ENCODE data around the gene PHLDA3.
"Not testable (repeated sequence)": the region's sequence is repeated elsewhere in the genome, so short reads cannot be mapped to it uniquely, and the experiment has no call there.

Gene PHLDA3

GRCh38 chr1:201503397-201504176 lies 34.6 kb upstream of the PHLDA3 start:
- no peak for DNase-seq

DNA sequence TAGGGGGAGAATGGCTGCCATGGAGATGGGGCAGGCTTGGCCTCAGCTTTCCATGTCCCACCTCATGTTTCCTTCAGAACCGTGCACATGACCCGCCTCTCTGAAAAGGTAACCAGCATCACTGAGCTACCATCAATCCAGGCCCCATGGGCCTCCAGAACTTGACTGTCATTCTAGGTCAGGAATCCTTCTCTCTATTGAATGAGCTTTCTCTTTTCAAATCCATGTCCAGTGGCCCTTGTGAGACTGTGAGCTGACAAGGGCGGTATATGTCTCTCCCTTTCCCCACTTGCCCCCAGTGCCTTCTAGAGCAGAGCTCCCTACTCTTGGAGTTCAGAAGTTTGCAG lies 33.5 kb upstream of the PHLDA3 start:
- no peak for DNase-seq

DNA sequence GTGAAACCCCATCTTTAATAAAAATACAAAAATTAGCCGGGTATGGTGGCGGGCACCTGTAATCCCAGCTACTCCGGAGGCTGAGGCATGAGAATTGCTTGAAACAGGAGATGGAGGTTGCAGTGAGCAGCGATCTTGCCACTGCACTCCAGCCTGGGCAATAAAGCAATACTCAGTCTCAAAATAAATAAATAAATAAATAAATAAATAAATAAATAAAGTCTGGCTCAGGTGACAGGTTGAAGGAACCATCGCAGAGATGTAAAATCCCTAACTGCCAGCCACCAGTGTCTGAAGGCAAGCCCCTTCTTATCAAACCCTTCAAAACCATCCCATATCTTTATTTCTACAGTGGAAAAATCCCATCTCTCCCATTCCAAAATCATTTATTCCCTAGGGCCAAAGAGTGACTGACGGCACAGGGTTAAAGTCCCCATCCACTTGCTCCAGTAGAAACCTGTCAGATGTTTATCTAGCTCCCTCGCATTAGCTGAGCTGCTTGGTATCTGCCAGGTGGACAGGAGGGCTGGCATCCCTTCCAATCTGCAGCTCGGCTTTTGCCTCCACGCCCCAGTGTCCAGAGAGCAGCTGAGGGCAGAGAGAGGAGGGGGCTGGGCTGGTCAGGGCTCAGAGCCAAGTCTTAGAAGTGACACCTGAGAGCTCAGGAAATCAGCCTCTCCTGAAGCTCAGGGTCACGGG lies 33.0 kb upstream of the PHLDA3 start:
- DNase-seq = no peak

DNA sequence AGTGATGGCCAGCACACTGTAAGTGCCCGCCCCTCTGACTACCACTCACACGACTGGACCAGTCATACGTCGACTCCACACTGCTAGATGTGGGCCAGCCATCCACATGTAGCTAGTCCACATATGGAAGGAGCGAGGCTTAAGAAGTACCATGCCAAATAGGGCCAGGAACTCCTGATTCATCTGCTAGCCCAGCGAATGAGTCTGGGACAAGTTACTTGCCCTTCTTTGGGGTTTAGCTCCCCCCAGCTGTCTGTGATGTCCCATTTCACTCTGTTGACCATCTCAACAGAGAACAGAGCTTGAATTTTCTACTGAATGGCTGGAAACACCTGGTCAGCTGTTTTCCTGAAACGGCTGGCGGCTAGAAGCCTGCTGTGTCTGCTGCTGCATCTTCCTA lies 32.2 kb upstream of the PHLDA3 start:
- no peak for DNase-seq

GRCh38 chr1:201500670-201501120 lies 31.7 kb upstream of the PHLDA3 start:
- DNase-seq = no peak

DNA sequence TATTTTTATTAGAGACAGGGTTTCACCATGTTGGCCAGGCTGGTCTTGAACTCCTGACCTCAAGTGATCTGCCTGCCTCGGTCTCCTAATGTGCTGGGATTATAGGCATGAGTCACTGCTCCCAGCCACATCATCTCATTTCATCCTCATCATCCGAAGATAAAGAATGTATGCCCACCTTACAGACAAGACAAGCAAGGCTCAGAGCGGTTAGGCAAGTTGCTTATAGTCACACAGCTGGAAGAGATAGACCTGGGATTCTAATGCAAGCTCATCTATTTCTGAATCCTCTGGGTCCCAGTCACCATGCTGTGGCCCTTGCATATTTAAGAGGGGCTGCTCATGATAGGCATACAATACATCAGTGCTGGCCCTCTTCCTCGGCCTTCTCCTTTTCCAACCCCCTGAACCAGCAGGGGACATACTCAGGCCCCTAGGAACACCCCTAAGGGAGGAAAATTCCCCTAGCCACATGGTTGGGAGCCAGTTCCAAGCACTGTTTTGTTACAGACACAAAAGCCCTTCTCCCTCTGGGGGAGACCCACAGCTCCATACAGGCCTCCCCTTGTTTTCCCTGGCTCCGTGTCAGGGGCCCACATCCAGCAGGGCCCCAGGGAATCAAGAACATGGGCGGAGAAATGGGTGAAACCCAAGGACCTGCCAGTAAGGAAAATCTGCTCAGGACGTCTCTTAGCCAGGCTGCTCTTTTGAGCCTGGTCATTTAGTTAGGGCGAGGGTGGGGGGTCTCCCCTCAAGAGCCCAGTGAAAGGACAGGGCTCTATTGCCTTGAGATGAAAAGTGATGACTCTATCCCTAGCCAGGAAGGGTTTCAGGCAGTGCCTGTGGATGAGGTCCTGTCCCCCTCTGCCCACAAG lies 31.0 kb upstream of the PHLDA3 start:
- DNase-seq = no peak

DNA sequence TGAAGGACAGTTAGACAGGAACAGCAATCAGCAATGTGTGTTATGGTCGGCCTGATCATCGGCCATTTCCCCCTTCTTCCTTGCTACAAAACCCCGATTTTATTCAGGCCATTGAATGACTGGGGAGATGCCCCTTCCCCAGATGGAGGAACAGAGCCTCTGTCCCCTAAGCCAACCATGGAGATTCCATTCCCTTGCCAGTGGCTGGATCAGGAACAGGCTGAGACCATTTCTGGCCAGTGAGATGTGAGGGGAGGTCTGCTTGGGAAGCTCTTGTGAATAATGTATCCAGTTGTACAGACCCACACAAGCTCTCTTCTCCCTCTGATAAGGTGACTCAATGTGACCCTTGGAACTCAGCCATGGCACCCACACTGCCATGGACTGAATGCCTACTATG lies 30.2 kb upstream of the PHLDA3 start:
- no peak for DNase-seq

DNA sequence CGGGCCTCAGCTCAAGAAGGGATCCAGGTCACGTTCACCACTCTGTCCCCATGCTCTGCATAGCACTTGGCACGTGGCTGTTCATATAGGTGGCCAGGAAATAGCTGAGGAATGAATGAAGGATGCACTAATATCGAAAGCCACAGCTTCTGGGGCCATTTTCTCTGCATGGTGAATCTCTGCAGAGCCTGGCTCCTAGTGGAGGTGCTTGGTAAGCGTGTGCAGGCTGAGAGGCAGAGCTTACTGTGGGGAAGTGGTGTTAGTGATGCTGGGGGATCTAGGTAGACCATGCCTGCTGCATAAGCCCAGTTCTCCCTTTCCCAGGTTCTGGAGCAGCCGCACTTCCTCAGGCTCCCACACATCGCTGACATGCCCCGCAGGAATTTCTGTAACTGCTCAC lies 29.6 kb upstream of the PHLDA3 start:
- no peak for DNase-seq

DNA sequence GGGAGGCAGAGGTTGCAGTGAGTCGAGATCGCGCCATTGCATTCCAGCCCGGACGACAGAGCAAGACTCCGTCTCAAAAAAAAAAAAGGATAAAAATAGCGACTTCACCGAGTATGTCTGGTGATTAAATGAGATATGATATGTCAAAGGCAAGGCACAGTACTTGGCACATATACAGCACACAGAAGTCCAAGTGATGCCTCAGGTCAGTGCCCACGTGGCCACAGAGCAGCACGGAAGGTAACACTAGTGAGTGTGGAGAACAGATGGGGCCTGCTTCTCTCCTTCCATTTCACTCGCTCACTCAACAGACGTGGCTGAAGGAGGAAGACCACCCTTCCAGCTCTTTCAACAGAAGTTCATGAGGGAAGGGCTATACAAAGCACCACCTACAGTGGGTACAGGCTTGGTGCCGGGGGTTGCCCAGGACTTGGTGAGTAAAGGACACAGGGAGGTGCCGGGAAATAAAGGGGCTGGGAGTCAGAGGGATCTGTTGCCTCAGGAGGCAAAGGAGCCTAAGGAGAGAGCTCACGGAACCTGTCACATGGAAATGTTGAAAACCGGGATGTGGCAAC lies 29.0 kb upstream of the PHLDA3 start:
- DNase-seq = no peak

DNA sequence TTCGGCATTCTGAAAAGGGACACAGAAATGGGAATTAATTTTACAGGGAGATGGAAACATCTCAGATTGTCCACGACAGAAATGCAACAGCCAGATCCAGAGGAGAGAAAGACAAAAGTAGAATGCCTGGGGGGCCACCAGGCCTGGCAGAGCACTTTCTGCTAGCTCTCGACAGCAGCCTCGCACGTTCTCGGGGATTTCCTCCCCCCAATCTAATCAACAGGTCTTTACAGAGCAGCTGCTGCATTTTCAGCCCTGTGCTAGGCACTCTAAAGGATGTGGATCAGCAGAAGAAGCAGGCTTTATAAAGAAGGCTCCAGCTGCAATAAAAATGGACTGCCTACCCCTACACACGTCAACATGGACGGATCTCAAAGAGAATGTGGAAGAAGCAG lies 27.3 kb upstream of the PHLDA3 start:
- no peak for DNase-seq

DNA sequence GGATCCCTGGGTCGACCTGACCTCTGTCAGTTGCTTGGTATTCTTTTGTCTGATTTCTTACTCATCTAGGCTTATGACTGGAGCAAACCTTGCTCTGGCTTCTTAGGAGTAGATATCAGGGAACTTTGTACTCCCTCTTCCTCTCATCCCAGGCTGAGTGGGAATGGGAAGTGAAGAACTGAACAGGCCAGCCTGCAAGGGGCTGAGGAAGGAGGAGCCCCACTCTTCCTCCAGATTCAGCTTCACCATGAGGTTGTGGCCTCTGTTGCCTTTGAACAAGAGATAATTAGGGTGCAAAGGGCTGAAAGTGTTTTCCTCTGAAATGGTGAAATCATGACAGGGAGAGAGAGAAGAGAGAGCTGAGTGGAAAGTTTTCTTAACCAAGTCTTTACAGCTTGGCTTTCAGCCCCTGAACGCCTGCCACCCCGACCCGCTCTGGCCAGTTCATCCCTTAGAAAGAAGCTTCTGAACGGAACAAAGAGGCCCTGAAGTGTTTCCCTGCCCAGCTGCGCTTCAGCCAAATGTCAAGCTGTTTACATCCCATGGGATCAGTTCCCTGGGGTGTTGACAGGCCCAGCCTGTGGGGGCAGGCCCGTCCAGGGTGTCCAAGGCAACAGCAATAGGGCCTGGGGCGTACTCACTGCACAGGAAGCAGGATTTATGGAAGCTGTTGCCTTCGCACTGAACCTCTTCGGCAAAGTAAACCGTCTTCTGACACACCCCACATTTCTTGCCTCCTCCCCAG lies 26.7 kb upstream of the PHLDA3 start:
- DNase-seq = no peak

- no peak for DNase-seq
Measured at GRCh38 chr1:201493757-201494617, 25.0 kb upstream of the PHLDA3 start.

- DNase-seq = not testable (repeated sequence)
Measured at GRCh38 chr1:201493026-201493656, 24.2 kb upstream of the PHLDA3 start.

GRCh38 chr1:201491896-201492511 lies 23.0 kb upstream of the PHLDA3 start:
- no peak for DNase-seq

- no peak for DNase-seq
Measured at GRCh38 chr1:201490708-201491131, 21.7 kb upstream of the PHLDA3 start.

GRCh38 chr1:201489643-201490261 lies 20.8 kb upstream of the PHLDA3 start:
- no peak for DNase-seq

GRCh38 chr1:201488830-201489589 lies 20.0 kb upstream of the PHLDA3 start:
- DNase-seq = no peak

DNA sequence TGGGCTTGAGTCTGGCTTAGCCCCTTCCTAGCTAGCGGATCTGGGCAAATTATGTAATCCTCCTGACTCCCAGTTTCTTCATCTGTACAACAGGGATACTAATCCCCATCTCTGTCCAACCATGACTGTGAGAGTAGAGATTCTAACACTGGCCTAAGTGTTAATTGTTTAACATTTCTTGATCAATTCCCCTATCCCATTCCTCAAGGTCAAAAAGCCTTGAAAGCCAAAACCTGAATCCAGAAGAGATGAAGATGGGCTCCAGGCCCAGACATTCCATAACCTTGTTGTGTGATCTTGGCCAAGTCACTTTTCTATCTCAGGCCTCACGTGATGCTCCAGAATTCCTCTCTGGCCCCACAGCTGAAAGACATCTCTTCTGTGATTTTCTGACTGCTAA lies 18.8 kb upstream of the PHLDA3 start:
- no peak for DNase-seq

DNA sequence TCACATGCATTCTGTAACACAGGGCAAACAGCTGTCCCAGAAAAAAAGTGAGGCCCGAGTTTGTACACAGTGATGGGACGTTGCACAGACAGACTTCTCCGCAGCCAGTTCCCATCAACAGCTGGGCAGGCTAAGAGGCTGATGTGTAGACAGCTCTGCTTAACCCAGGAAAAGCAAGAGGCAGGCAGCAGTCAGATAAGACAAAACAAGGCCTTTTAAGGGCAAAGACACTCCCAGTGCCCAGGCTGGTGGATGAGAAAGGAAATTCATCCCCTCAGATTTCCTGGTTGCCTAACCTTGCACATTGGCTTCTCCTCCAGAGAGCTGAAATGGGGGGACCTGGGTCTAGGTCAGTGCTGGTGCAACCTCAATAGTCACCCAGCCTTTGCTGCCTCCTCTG lies 17.2 kb upstream of the PHLDA3 start:
- no peak for DNase-seq
